GM12878 (cell line): ENCODE data around the gene GALNT6. TPM values are rescaled to one million over a fixed set of nuclear protein-coding genes. Genes with fewer than 3 reads are reported as not detected.

Source experiments
- ATAC-seq: fragments of 200-7000 bp; cut with Tn5 transposase; 3 replicates; pipeline ENCODE4 v1.9.1; 2020; ENCODE audit warnings: mild to moderate bottlenecking, moderate library complexity
- BruUV-seq: library from RNA; stranded (reverse); fragments of 400-500 nt; replicated peaks from 2 replicates; lab custom pipeline; 2021; lab: Mats Ljungman, UMichigan
- CTCF ChIA-PET: fragments of 300-600 bp; sonication (Branson Sonifier 250); formaldehyde crosslinking; extraction: SDS; loops from one replicate; lab custom pipeline; 2021; ENCODE audit warnings: inconsistent platforms; lab: Yijun Ruan, JAX
- POLR2A ChIA-PET: fragments of 350-600 bp; formaldehyde crosslinking; extraction: SDS; loops from one replicate; lab custom pipeline; 2021; ENCODE audit warnings: inconsistent platforms; lab: Charles Lee
- RAD21 ChIA-PET: fragments of 300-600 bp; sonication (Branson Sonifier 250); formaldehyde crosslinking; loops from one replicate; lab custom pipeline; 2023; ENCODE audit warnings: antibody characterized with exemption; ENCODE audit not compliant: unreplicated experiment; lab: Charles Lee
- SMC1A ChIA-PET: fragments of 300-600 bp; sonication (Branson Sonifier 250); formaldehyde crosslinking; loops from one replicate; lab custom pipeline; 2023; ENCODE audit not compliant: unreplicated experiment, uncharacterized antibody; lab: Charles Lee
- DNase-seq: peaks from one replicate; pipeline ENCODE4 v3.0.0-alpha.2; 2011; ENCODE audit warnings: low read depth, low spot score
- FAIRE-seq: peaks from 3 replicates; lab custom pipeline; 2011; peaks lifted over from hg19 to GRCh38; lab: Jason Lieb, UNC
- H2AFZ ChIP-seq: 2 replicates; pipeline ENCODE4 v1.6.0; 2011; ENCODE audit warnings: low read depth, low read length, control low read depth; ENCODE audit not compliant: control insufficient read depth
- H3K27ac ChIP-seq: 2 replicates; pipeline ENCODE4 v1.5.1; 2011; ENCODE audit warnings: control low read depth; ENCODE audit not compliant: control insufficient read depth, insufficient read depth
- H3K27me3 ChIP-seq, 2 experiments: replicated peaks in 1 of 2; 2 replicates each; pipeline versions ENCODE4 v1.6.0 to v1.6.1; 2011; ENCODE audit warnings: low read length in 1 of 2; ENCODE audit not compliant: control insufficient read depth in 2 of 2, insufficient read depth in 2 of 2
- H3K36me3 ChIP-seq, 2 experiments: 2 replicates each; pipeline ENCODE4 v1.5.1; 2011; ENCODE audit warnings: low read length in 1 of 2; ENCODE audit not compliant: control insufficient read depth in 2 of 2, insufficient read depth in 2 of 2
- H3K4me1 ChIP-seq: 2 replicates; pipeline ENCODE4 v1.6.1; 2011; ENCODE audit warnings: mild to moderate bottlenecking, low read length, moderate library complexity, mixed read lengths; ENCODE audit not compliant: control insufficient read depth, insufficient read depth
- H3K4me2 ChIP-seq: 2 replicates; pipeline ENCODE4 v1.6.0; 2011; ENCODE audit warnings: control low read depth; ENCODE audit not compliant: control insufficient read depth, insufficient read depth
- H3K4me3 ChIP-seq: fragments of 200-600 bp; sonication (generic); 2 replicates; pipeline ENCODE4 v1.5.1; 2016
- H3K79me2 ChIP-seq: 2 replicates; pipeline ENCODE4 v1.6.0; 2011; ENCODE audit warnings: low read length; ENCODE audit not compliant: control insufficient read depth, insufficient read depth
- H3K9ac ChIP-seq: 2 replicates; pipeline ENCODE4 v1.8.0; 2011; ENCODE audit warnings: low read length, control low read depth, mixed read lengths; ENCODE audit not compliant: control insufficient read depth, insufficient read depth
- H3K9me3 ChIP-seq: replicated peaks from 3 replicates; pipeline ENCODE4 v1.5.1; 2011; ENCODE audit warnings: mild to moderate bottlenecking, low read length; ENCODE audit not compliant: control insufficient read depth, insufficient read depth
- H4K20me1 ChIP-seq: 2 replicates; pipeline ENCODE4 v1.6.0; 2011; ENCODE audit not compliant: control insufficient read depth, insufficient read depth
- ATF2 ChIP-seq: IDR thresholded peaks from 2 replicates; pipeline ENCODE4 v1.6.1; 2012; ENCODE audit warnings: low read length, inconsistent platforms
- CEBPB ChIP-seq, 2 experiments: fragments of 150-350 bp in 1 of 2; IDR thresholded peaks; 2 replicates each; pipeline ENCODE4 v1.6.1; 2012 to 2014; ENCODE audit warnings: low read depth in 2 of 2, low read length in 2 of 2, borderline replicate concordance in 1 of 2, inconsistent platforms in 1 of 2
- DPF2 ChIP-seq: fragments of 450-650 bp; IDR thresholded peaks from 2 replicates; pipeline ENCODE4 v1.6.1; 2017; ENCODE audit warnings: mild to moderate bottlenecking
- EED ChIP-seq: sonication (generic); IDR thresholded peaks from 2 replicates; pipeline ENCODE4 v1.6.1; 2016; ENCODE audit warnings: antibody characterized with exemption, low read depth
- ETV6 ChIP-seq, 2 experiments: fragments of 450-650 bp in 1 of 2; IDR thresholded peaks in 1 of 2; conservative IDR thresholded peaks in 1 of 2; 2 replicates each; pipeline ENCODE4 v1.6.1; 2014; ENCODE audit warnings: antibody characterized with exemption in 1 of 2, borderline replicate concordance in 1 of 2, low read depth in 1 of 2, mild to moderate bottlenecking in 1 of 2, moderate library complexity in 1 of 2
- GATAD2B ChIP-seq: fragments of 450-650 bp; conservative IDR thresholded peaks from 2 replicates; pipeline ENCODE4 v1.6.1; 2017; ENCODE audit warnings: low read depth, mild to moderate bottlenecking, moderate library complexity
- IKZF2 ChIP-seq, 2 experiments: fragments of 450-650 bp; IDR thresholded peaks; 2 replicates each; pipeline ENCODE4 v1.6.1; 2017; ENCODE audit warnings: mild to moderate bottlenecking in 2 of 2, moderate library complexity in 2 of 2
- KLF5 ChIP-seq: fragments of 450-650 bp; IDR thresholded peaks from 2 replicates; pipeline ENCODE4 v1.6.1; 2014; ENCODE audit warnings: mild to moderate bottlenecking; ENCODE audit not compliant: partially characterized antibody
- LARP7 ChIP-seq: fragments of 450-650 bp; IDR thresholded peaks from 2 replicates; pipeline ENCODE4 v1.6.1; 2017; ENCODE audit warnings: mild to moderate bottlenecking
- MTA3 ChIP-seq: IDR thresholded peaks from 2 replicates; pipeline ENCODE4 v1.6.1; 2012; ENCODE audit warnings: low read length, inconsistent platforms, borderline replicate concordance
- RBBP5 ChIP-seq: fragments of 200-600 bp; sonication (generic); conservative IDR thresholded peaks from 2 replicates; pipeline ENCODE4 v1.6.1; 2016
- TCF3 ChIP-seq: IDR thresholded peaks from 2 replicates; pipeline ENCODE4 v1.6.1; 2012; ENCODE audit warnings: low read depth, mild to moderate bottlenecking, low read length, borderline replicate concordance; ENCODE audit not compliant: insufficient read depth
- WGBS: methylation state at CpG from one replicate; pipeline ENCODE4 v1.1.6; 2016; ENCODE audit warnings: low lambda C conversion rate; ENCODE audit not compliant: insufficient replicate concordance, insufficient coverage; ENCODE audit errors: missing lambda C conversion rate; 5-methylcytosine and 5-hydroxymethylcytosine counted together
- in situ Hi-C: fragments of 300-500 bp; cut with MboI; formaldehyde crosslinking; loops from 9 replicates; pipeline ENCODE4 v1.14.3; 2018; ENCODE audit warnings: mixed read lengths
- intact Hi-C: fragments of 100-400 bp; cut with micrococcal nuclease; formaldehyde crosslinking; loops from one replicate; pipeline ENCODE4 v1.14.2; 2022; ENCODE audit not compliant: unreplicated experiment
- polyA plus RNA-seq, 11 experiments: library from polyadenylated mRNA; depleted of rRNA in 4 of 11; unstranded in 6 of 11; stranded (reverse) in 5 of 11; fragments of >200 nt; fragmentation: Nextera tagmentation in 4 of 11; fragmentation: Illumina TruSeq in 1 of 11; extraction: Ambion mirVana in 4 of 11; extraction: Trizol in 1 of 11; gene quantifications; 1 replicate in 1 of 11; 2 replicates in 10 of 11; pipeline versions ENCODE4 v1.2.1 to v1.2.3, GENCODE V29; 2011 to 2016; ENCODE audit warnings: inconsistent platforms in 2 of 11, missing spikeins in 2 of 11, low read depth in 1 of 11
- total RNA-seq, 4 experiments: library from RNA; depleted of rRNA in 3 of 4; stranded (reverse); fragments of >200 nt in 3 of 4; fragmentation: Illumina TruSeq in 1 of 4; extraction: Trizol in 1 of 4; gene quantifications; 2 replicates each; pipeline versions ENCODE4 v1.2.1 to v1.2.3, GENCODE V29; 2013 to 2021
- TF ChIP-seq, protein P1 (sequence below): fragments of 450-650 bp; IDR thresholded peaks from 2 replicates; pipeline ENCODE4 v1.6.1; 2017; ENCODE audit warnings: borderline replicate concordance
- TF ChIP-seq, protein P2 (sequence below): fragments of 450-650 bp; IDR thresholded peaks from 2 replicates; pipeline ENCODE4 v1.6.1; 2017; ENCODE audit warnings: mild to moderate bottlenecking, low read depth, inconsistent platforms; ENCODE audit not compliant: poor library complexity, severe bottlenecking

GALNT6 gene
- total and polyA plus RNA-seq, 10 of the 15 experiments (the other 5 are each of a cell fraction or from before 2014, with no cell fraction given) = 6.6 to 40.4 (median 23.7) TPM

GRCh38 chr12:51395283-51396230 lies 4.4 kb upstream of the GALNT6 start:
- peak overlapping the region; percentile 91 for H3K4me2 ChIP-seq
- H3K4me1 ChIP-seq = peaks cover 29% of the 10 kb centered on the region
- FAIRE-seq = peak; percentile 91
- H3K36me3 ChIP-seq = no peaks in the 10 kb centered on the region
- no peaks in the 10 kb centered on the region for H3K27me3 ChIP-seq
- peak; percentile 48 for ATAC-seq
- BruUV-seq = no TSS peak
- peaks cover 23% of the 10 kb centered on the region for H3K79me2 ChIP-seq
- peak overlapping the region; percentile 48; the same call in 1 of the 2 replicates for H3K9ac ChIP-seq
- POLR2A ChIA-PET = no interaction called here
- DNase-seq = peak; percentile 70
- no peaks in the 10 kb centered on the region for H4K20me1 ChIP-seq
- peak overlapping the region; percentile 80 for H2AFZ ChIP-seq
- no peaks in the 10 kb centered on the region for H3K9me3 ChIP-seq
- RAD21 ChIA-PET = interaction anchor here (0.6 to 1.6 kb wide), 5 partner anchors 12 to 58 kb away, joined by 3 to 7 read pairs (median 3); no protein-coding TSS in a partner anchor
- peak overlapping the region; percentile 47; the same call in 1 of the 2 replicates for H3K4me3 ChIP-seq
- SMC1A ChIA-PET = interaction anchor here (1.0 to 4.0 kb wide), 9 partner anchors 9 to 88 kb away, joined by 3 to 16 read pairs (median 4); no protein-coding TSS in a partner anchor
- CTCF ChIA-PET = interaction anchor here (0.6 to 1.9 kb wide), 9 partner anchors 13 to 157 kb away, joined by 3 to 10 read pairs (median 3); partner anchors contain the start of gene DAZAP2
- WGBS = 27% methylated on average over 8 of the region's 8 CpGs
- intact Hi-C loops (no loop called here), in situ Hi-C loops (no loop called here)
- peak overlapping the region; percentile 88 for H3K27ac ChIP-seq
- TF ChIP-seq, protein P1, sequence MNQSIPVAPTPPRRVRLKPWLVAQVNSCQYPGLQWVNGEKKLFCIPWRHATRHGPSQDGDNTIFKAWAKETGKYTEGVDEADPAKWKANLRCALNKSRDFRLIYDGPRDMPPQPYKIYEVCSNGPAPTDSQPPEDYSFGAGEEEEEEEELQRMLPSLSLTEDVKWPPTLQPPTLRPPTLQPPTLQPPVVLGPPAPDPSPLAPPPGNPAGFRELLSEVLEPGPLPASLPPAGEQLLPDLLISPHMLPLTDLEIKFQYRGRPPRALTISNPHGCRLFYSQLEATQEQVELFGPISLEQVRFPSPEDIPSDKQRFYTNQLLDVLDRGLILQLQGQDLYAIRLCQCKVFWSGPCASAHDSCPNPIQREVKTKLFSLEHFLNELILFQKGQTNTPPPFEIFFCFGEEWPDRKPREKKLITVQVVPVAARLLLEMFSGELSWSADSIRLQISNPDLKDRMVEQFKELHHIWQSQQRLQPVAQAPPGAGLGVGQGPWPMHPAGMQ = no peak
- 0 out of 2 replicates have a peak, but pooled peaks have one; percentile 29 for TF ChIP-seq DPF2
- TF ChIP-seq MTA3 = peak; percentile 63; the same call in 1 of the 2 replicates
- TF ChIP-seq ATF2 = peak; percentile 70; the same call in 1 of the 2 replicates
- TF ChIP-seq RBBP5 = no peak
- TF ChIP-seq LARP7 = no peak; the same call in 1 of the 2 replicates
- TF ChIP-seq TCF3 = 0 out of 2 replicates have a peak, but pooled peaks have one; percentile 19
- TF ChIP-seq GATAD2B = no peak
- peak; percentile 79 for TF ChIP-seq EED
- TF ChIP-seq ETV6 (conservative IDR thresholded peaks at IDR 0.05 in 1 of 2, IDR thresholded peaks at IDR 0.05 in 1 of 2; ENCODE audit: borderline replicate concordance in 1 of 2, low read depth in 1 of 2) = peak in 1 of 2 experiments; percentile 74; a peak in 1 of 4 replicates
- TF ChIP-seq IKZF2 (IDR thresholded peaks at IDR 0.05) = peak; percentile 73 to 77
- no peak for TF ChIP-seq CEBPB (IDR thresholded peaks at IDR 0.05; ENCODE audit: borderline replicate concordance in 1 of 2, low read depth in 2 of 2, low read length in 2 of 2)
- TF ChIP-seq KLF5 = no peak
- TF ChIP-seq, protein P2, sequence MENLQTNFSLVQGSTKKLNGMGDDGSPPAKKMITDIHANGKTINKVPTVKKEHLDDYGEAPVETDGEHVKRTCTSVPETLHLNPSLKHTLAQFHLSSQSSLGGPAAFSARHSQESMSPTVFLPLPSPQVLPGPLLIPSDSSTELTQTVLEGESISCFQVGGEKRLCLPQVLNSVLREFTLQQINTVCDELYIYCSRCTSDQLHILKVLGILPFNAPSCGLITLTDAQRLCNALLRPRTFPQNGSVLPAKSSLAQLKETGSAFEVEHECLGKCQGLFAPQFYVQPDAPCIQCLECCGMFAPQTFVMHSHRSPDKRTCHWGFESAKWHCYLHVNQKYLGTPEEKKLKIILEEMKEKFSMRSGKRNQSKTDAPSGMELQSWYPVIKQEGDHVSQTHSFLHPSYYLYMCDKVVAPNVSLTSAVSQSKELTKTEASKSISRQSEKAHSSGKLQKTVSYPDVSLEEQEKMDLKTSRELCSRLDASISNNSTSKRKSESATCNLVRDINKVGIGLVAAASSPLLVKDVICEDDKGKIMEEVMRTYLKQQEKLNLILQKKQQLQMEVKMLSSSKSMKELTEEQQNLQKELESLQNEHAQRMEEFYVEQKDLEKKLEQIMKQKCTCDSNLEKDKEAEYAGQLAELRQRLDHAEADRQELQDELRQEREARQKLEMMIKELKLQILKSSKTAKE = no peak
